Left colon (tissue), 2 donors: Measurements from ENCODE around the gene TREX2. TPM values are rescaled to one million over a fixed set of nuclear protein-coding genes. Genes with fewer than 3 reads are reported as not detected.
"Not testable (repeated sequence)": the region's sequence is repeated elsewhere in the genome, so short reads cannot be mapped to it uniquely, and the experiment has no call there.

Experiments used
- ATAC-seq: fragments of 200-7000 bp; cut with Tn5 transposase; one replicate; pipeline ENCODE4 v1.9.1; 2020; ENCODE audit warnings: mild to moderate bottlenecking, moderate library complexity
- DNase-seq, 2 donors: peaks; one replicate each; pipeline ENCODE4 v3.0.0-alpha.2; 2020
- intact Hi-C, 2 donors: fragments of 100-400 bp; cut with DNase I in 1 of 2; cut with micrococcal nuclease in 1 of 2; formaldehyde crosslinking; loops; one replicate each; pipeline versions ENCODE4 v1.11.2 to v1.14.0; 2022; cut with DNase I, micrococcal nuclease
- total RNA-seq, 2 donors: library from RNA; stranded (reverse); fragmentation: NEBNext Ultra II Directional; extraction: Animal tissue kit (Norgen Biotek cat#: 25700); gene quantifications; one replicate each; pipeline ENCODE4 v1.2.1, GENCODE V29; 2021
- donor health status: DM: no; HTN: no; CAD: no.
- donor health status: DM: yes; HTN: yes; CAD: no.

Gene TREX2
- total RNA-seq, 2 donors from 2014 or later = 0.42 to 0.73 TPM

GRCh38 chrX:153414856-153415510, 30.9 kb downstream of the TREX2 start:
- ATAC-seq (no peak), DNase-seq (no peak)
- intact Hi-C loops = no loop called here

- ATAC-seq = no peak
- intact Hi-C loops = no loop called here
- DNase-seq = no peak
Measured at GRCh38 chrX:153413731-153414130, 32.1 kb downstream of the TREX2 start.

GRCh38 chrX:153412746-153413720, 32.8 kb downstream of the TREX2 start:
- no peak for DNase-seq
- intact Hi-C loops = no loop called here
- no peak for ATAC-seq

- ATAC-seq = no peak
- intact Hi-C loops = no loop called here
- DNase-seq = no peak
Measured at GRCh38 chrX:153411988-153412574, 33.8 kb downstream of the TREX2 start.

GRCh38 chrX:153411255-153411987, 34.4 kb downstream of the TREX2 start, which contains the start of gene ZFP92:
TSS of gene ZFP92 (plus strand) at chrX:153411472. CDS start at chrX:153418323, 6,851 bp downstream.
- intact Hi-C loops = no loop called here
- DNase-seq = peak in 1 of 2 donors; percentile 41

GRCh38 chrX:153410888-153411254, 35.0 kb downstream of the TREX2 start:
- DNase-seq = no peak
- intact Hi-C loops = no loop called here
- ATAC-seq = no peak

More at GRCh38 chrX:153411255-153411987, 34.4 kb downstream of the TREX2 start, which contains the start of gene ZFP92:
- peak; percentile 46 for ATAC-seq

- no peak for ATAC-seq
- intact Hi-C loops = no loop called here
- no peak for DNase-seq
Measured at GRCh38 chrX:153410373-153410772, 35.5 kb downstream of the TREX2 start.

GRCh38 chrX:153409414-153410101, 36.3 kb downstream of the TREX2 start:
- intact Hi-C loops = no loop called here
- no peak for ATAC-seq
- no peak for DNase-seq

GRCh38 chrX:153408871-153409351, 36.9 kb downstream of the TREX2 start:
- ATAC-seq (no peak), DNase-seq (no peak)
- intact Hi-C loops = no loop called here

- no peak for DNase-seq
- no peak for ATAC-seq
- intact Hi-C loops = no loop called here
Measured at GRCh38 chrX:153408221-153408721, 37.6 kb downstream of the TREX2 start.

GRCh38 chrX:153407736-153408135, 38.1 kb downstream of the TREX2 start:
- intact Hi-C loops = no loop called here
- DNase-seq (no peak), ATAC-seq (no peak)

GRCh38 chrX:153406903-153407302, 39.0 kb downstream of the TREX2 start:
- DNase-seq (no peak), ATAC-seq (no peak)
- intact Hi-C loops = no loop called here

GRCh38 chrX:153406011-153406410, 39.8 kb downstream of the TREX2 start:
- DNase-seq (no peak), ATAC-seq (no peak)
- intact Hi-C loops = no loop called here

- intact Hi-C loops = no loop called here
- DNase-seq = no peak
- ATAC-seq = no peak
Measured at GRCh38 chrX:153405426-153405825, 40.4 kb downstream of the TREX2 start.

- ATAC-seq, DNase-seq, intact Hi-C loops: not testable (repeated sequence)
Measured at GRCh38 chrX:153404333-153404732, 41.5 kb downstream of the TREX2 start.

GRCh38 chrX:153401133-153401764, 44.6 kb downstream of the TREX2 start, which contains the start of gene PNMA6E:
TSS of gene PNMA6E (minus strand) at chrX:153401350. CDS start at chrX:153398849, 2,501 bp downstream.
- ATAC-seq (no peak), DNase-seq (no peak)
- intact Hi-C loops = no loop called here
